WTC11 (cell line): ENCODE measurements around the gene DSN1. TPM values are rescaled to one million over a fixed set of nuclear protein-coding genes. Genes with fewer than 3 reads are reported as not detected.

Experiments
- ATAC-seq: fragments of 200-7000 bp; cut with Tn5 transposase; 2 replicates; pipeline ENCODE4 v1.10.0; 2021; ENCODE audit warnings: mild to moderate bottlenecking, moderate library complexity
- CTCF ChIA-PET: fragments of 300-600 bp; sonication (Branson Sonifier 250); formaldehyde crosslinking; loops from one replicate; lab custom pipeline; 2021; ENCODE audit warnings: antibody characterized with exemption; lab: Charles Lee
- POLR2A ChIA-PET: fragments of 350-600 bp; sonication (Branson Sonifier 250); formaldehyde crosslinking; loops from one replicate; lab custom pipeline; 2021; ENCODE audit warnings: antibody characterized with exemption; lab: Charles Lee
- DNase-seq: peaks from one replicate; pipeline ENCODE4 v3.0.0; 2021; ENCODE audit warnings: low spot score
- H3K27ac Mint-ChIP-seq: 2 replicates; pipeline ENCODE4 v1.8.0; 2021; ENCODE audit warnings: mixed read lengths
- H3K27me3 Mint-ChIP-seq: 2 replicates; pipeline ENCODE4 v1.8.0; 2021; ENCODE audit warnings: low read depth, mild to moderate bottlenecking, moderate library complexity, mixed read lengths
- H3K36me3 Mint-ChIP-seq: 2 replicates; pipeline ENCODE4 v1.8.0; 2021; ENCODE audit warnings: mixed read lengths
- H3K4me1 Mint-ChIP-seq: 2 replicates; pipeline ENCODE4 v1.8.0; 2022; ENCODE audit warnings: mixed read lengths
- H3K4me3 Mint-ChIP-seq: 2 replicates; pipeline ENCODE4 v1.8.0; 2021; ENCODE audit warnings: mild to moderate bottlenecking, moderate library complexity, mixed read lengths
- H3K9me3 Mint-ChIP-seq: 2 replicates; pipeline ENCODE4 v1.8.0; 2021; ENCODE audit warnings: mixed read lengths
- ATF6 ChIP-seq: sonication (generic); formaldehyde crosslinking; IDR thresholded peaks from 2 replicates; pipeline ENCODE4 v1.8.1; 2023; ENCODE audit warnings: mild to moderate bottlenecking, missing genetic modification reagents
- CREM ChIP-seq: sonication (generic); formaldehyde crosslinking; IDR thresholded peaks from 2 replicates; pipeline ENCODE4 v1.8.1; 2022; ENCODE audit warnings: mild to moderate bottlenecking, missing genetic modification reagents, moderate library complexity
- CTCF ChIP-seq: fragments of 200-600 bp; IDR thresholded peaks from 2 replicates; pipeline ENCODE4 v1.8.0; 2022; ENCODE audit warnings: antibody characterized with exemption
- E2F1 ChIP-seq: sonication (generic); formaldehyde crosslinking; IDR thresholded peaks from 2 replicates; pipeline ENCODE4 v1.8.0; 2022; ENCODE audit warnings: mild to moderate bottlenecking, missing genetic modification reagents
- FOXP1 ChIP-seq: sonication (generic); formaldehyde crosslinking; IDR thresholded peaks from 2 replicates; pipeline ENCODE4 v1.8.0; 2022; ENCODE audit warnings: missing genetic modification reagents, mild to moderate bottlenecking, moderate library complexity, borderline replicate concordance
- GABPB1 ChIP-seq: sonication (generic); formaldehyde crosslinking; IDR thresholded peaks from 2 replicates; pipeline ENCODE4 v1.8.1; 2023; ENCODE audit warnings: mild to moderate bottlenecking, missing genetic modification reagents
- HMGXB4 ChIP-seq: sonication (generic); formaldehyde crosslinking; IDR thresholded peaks from 2 replicates; pipeline ENCODE4 v1.8.1; 2023; ENCODE audit warnings: mild to moderate bottlenecking, moderate library complexity, missing genetic modification reagents
- IRF2 ChIP-seq: sonication (generic); formaldehyde crosslinking; IDR thresholded peaks from 2 replicates; pipeline ENCODE4 v1.8.0; 2022; ENCODE audit warnings: low read depth, missing genetic modification reagents, borderline replicate concordance
- PRRX2 ChIP-seq: fragments of 250-450 bp; sonication (Bioruptor Pico); IDR thresholded peaks from 2 replicates; pipeline ENCODE4 v1.8.0; 2021; ENCODE audit warnings: mild to moderate bottlenecking
- SOX15 ChIP-seq: fragments of 250-450 bp; sonication (Bioruptor Pico); IDR thresholded peaks from 2 replicates; pipeline ENCODE4 v1.9.0; 2021; ENCODE audit warnings: mild to moderate bottlenecking
- TCF7 ChIP-seq: sonication (generic); formaldehyde crosslinking; IDR thresholded peaks from 2 replicates; pipeline ENCODE4 v1.8.0; 2022; ENCODE audit warnings: mild to moderate bottlenecking, low read depth, missing genetic modification reagents, moderate library complexity
- ZBTB21 ChIP-seq: sonication (generic); formaldehyde crosslinking; IDR thresholded peaks from 2 replicates; pipeline ENCODE4 v1.8.1; 2023; ENCODE audit warnings: mild to moderate bottlenecking, missing genetic modification reagents, borderline replicate concordance
- ZBTB43 ChIP-seq: sonication (generic); formaldehyde crosslinking; IDR thresholded peaks from 2 replicates; pipeline ENCODE4 v1.8.1; 2023; ENCODE audit warnings: mild to moderate bottlenecking, missing genetic modification reagents
- ZNF281 ChIP-seq: sonication (generic); formaldehyde crosslinking; IDR thresholded peaks from 2 replicates; pipeline ENCODE4 v1.8.0; 2023; ENCODE audit warnings: mild to moderate bottlenecking, missing genetic modification reagents
- ZNF532 ChIP-seq: fragments of 250-450 bp; sonication (Bioruptor Pico); IDR thresholded peaks from 2 replicates; pipeline ENCODE4 v1.9.0; 2021; ENCODE audit warnings: mild to moderate bottlenecking, borderline replicate concordance
- ZSCAN18 ChIP-seq: fragments of 250-450 bp; sonication (Bioruptor Pico); IDR thresholded peaks from 2 replicates; pipeline ENCODE4 v2.1.2; 2022; ENCODE audit warnings: mild to moderate bottlenecking, moderate library complexity
- total RNA-seq: library from RNA; stranded (reverse); gene quantifications from 3 replicates; pipeline ENCODE4 v1.2.3, GENCODE V29; 2021

The DSN1 gene
- total RNA-seq, 1 experiment from 2014 or later = 27.0 TPM

GRCh38 chr20:36808317-36809257 lies 35.0 kb upstream of the DSN1 start (continued):
- TF ChIP-seq ZNF532 (CRISPR knock-in tag) = no peak
- TF ChIP-seq FOXP1 (CRISPR knock-in tag) = no peak
- TF ChIP-seq ATF6 (CRISPR knock-in tag) = no peak
- peak; percentile 93 for TF ChIP-seq CTCF
- 0 out of 2 replicates have a peak, but pooled peaks have one; percentile 62 for TF ChIP-seq PRRX2
- 0 out of 2 replicates have a peak, but pooled peaks have one; percentile 38 for TF ChIP-seq GABPB1 (CRISPR knock-in tag)
- no peak for TF ChIP-seq TCF7

GRCh38 chr20:36806049-36806448 lies 32.5 kb upstream of the DSN1 start:
- POLR2A ChIA-PET = no interaction called here
- Mint-ChIP-seq H3K36me3 (peaks cover 48% of the 10 kb centered on the region), H3K4me3 (no peak overlapping the region), H3K4me1 (no peaks in the 10 kb centered on the region), H3K27ac (no peak overlapping the region), H3K9me3 (peaks cover 3% of the 10 kb centered on the region; the same call in 1 of the 2 replicates), H3K27me3 (no peaks in the 10 kb centered on the region)
- DNase-seq (no peak), ATAC-seq (no peak)
- TF ChIP-seq E2F1 (CRISPR knock-in tag) (no peak), ZNF281 (CRISPR knock-in tag) (no peak), SOX15 (CRISPR knock-in tag) (no peak), ZSCAN18 (CRISPR knock-in tag) (no peak), CREM (CRISPR knock-in tag) (no peak), ZBTB43 (CRISPR knock-in tag) (no peak), HMGXB4 (no peak), IRF2 (CRISPR knock-in tag) (no peak), ZBTB21 (CRISPR knock-in tag) (no peak)
- CTCF ChIA-PET = no interaction called here
